H7 (cell line): ENCODE data around the gene SPON2. TPM values are rescaled to one million over a fixed set of nuclear protein-coding genes. Genes with fewer than 3 reads are reported as not detected.
A peak's percentile ranks its signal among the peaks of the same experiment; 100 is the strongest.

Experiments used
- DNase-seq: peaks from one replicate; pipeline ENCODE4 v3.0.0; 2012
- H3K27me3 ChIP-seq: 2 replicates; pipeline ENCODE4 v1.6.0; 2011; ENCODE audit warnings: mild to moderate bottlenecking, low read length; ENCODE audit not compliant: control insufficient read depth, insufficient read depth
- H3K36me3 ChIP-seq: replicated peaks from 2 replicates; pipeline ENCODE4 v1.5.1; 2011; ENCODE audit warnings: low read length; ENCODE audit not compliant: control insufficient read depth, insufficient read depth
- H3K4me3 ChIP-seq: 2 replicates; pipeline ENCODE4 v1.5.1; 2011; ENCODE audit warnings: low read depth, mild to moderate bottlenecking, control low read depth, low read length, moderate library complexity; ENCODE audit not compliant: insufficient read depth
- total RNA-seq: library from RNA; depleted of rRNA; stranded (reverse); fragments of >200 nt; shearing (Covaris generic); gene quantifications from 2 replicates; pipeline ENCODE4 v1.2.3, GENCODE V29; 2014

The SPON2 gene
- total RNA-seq, 1 experiment from 2014 or later = 0.62 TPM

DNA sequence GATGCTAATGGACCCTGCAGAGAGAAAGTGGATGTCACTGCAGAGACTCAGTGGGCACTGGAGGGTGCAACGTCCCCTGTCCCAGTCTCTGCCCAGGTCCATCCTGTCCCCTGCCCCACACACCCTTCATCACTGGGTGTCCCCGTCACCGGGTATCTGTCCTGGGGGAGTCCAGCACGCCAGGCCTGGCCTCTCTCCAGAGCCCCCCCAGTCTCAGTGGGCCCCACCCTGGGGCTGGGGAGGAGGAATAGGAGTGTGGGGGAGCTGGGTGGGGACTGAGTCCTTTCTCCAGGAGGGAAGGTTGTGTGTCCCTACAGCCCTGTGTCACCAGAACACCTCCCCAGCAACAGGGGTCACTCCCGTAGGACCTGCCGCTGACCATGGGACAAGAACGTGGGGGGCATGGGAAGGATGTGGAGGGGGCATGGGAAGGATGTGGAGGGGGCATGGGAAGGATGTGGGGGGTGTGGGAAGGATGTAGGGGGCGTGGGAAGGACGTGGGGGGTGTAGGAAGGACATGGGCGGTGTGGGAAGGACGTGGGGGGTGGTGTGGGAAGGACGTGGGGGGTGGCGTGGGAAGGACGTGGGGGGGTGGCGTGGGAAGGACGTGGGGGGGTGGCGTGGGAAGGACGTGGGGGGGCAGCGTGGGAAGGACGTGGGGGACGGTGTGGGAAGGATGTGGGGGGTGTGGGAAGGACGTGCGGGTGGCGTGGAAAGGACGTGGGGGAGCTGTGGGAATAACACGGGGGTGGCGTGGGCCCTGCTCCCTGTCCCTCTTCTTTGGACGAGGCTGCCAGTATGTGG lies 21.0 kb upstream of the SPON2 start:
- DNase-seq = peak; percentile 68

DNA sequence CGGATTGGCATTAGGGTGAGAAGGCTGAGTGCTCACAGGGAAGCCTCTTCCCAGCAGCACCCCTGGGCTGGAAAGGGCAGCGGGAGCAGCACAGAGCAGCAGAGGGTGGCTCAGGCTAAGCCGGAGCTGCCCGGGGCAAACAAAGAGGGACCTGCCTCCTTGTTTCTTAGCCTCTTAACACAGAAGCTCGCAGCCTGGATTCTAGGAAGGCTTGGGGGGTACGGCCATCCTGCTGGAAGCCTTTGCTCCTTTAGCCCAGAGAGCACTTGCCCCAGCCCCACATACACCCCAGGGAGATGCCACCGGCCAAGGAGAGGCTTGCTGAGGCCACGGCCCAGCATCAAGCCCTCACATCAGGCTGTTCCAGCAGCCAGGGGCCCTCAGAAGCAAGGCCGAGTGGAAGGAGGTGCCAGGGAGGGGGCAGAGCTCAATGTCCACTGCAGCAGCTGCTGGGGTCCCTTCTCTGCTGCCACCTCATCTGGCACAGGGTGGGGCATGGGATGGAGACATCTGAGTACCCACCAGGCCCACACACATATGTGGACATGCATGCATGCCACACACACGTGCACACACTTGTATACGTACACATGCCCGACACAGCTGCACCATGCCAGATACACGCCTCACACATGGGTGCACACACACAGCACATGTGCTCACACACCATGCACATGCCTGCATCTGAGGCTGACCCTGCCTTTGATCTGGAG lies 20.3 kb upstream of the SPON2 start:
- H3K4me3 ChIP-seq = no peak overlapping the region
- H3K27me3 ChIP-seq = no peaks in the 10 kb centered on the region
- DNase-seq = peak; percentile 50
- no peaks in the 10 kb centered on the region for H3K36me3 ChIP-seq

More for the DNA sequence above, 21.0 kb upstream of the SPON2 start:
- Histone ChIP-seq H3K4me3 (no peak overlapping the region), H3K27me3 (no peaks in the 10 kb centered on the region), H3K36me3 (no peaks in the 10 kb centered on the region)

DNA sequence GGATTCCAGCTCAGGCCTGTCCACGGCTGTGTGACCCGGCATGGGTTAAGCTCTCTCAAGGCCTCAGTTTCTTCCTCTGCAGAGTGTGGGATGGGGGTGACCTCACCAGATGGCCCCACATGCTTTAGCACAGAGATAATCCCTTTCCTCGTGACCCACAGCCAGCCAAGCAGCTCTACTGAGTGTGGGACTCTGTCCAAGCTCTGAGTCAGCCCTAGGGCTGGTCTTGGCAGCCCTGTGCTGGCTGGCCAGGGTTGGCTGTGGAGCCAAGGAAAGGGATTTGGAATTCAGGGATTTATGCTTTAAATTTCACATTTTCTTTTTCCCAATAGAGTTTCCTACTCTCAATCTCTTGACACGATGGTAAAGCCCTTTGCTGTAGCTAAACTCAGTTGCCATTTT lies 19.7 kb upstream of the SPON2 start:
- Histone ChIP-seq H3K4me3 (no peak overlapping the region), H3K27me3 (no peaks in the 10 kb centered on the region), H3K36me3 (no peaks in the 10 kb centered on the region)
- no peak for DNase-seq

DNA sequence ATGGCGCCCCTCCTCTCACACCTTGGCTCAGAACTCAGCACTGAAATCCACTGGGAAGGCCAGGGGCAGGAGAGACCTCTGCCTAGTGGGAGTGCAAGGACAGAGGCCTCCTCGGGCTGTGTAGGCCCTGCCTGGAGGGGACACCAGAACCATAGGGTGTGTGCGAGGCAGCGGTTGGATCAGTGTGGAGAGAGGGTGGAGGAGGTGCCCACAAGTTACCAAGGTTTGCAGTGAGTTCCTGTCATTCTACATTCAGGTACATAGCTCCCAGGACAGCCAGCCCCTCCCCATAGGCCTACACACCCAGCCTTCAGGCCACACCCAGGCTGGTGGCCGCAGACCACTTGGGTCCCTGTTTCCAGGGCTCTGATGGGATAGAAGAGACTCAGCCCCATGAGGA lies 19.2 kb upstream of the SPON2 start:
- H3K36me3 ChIP-seq = no peaks in the 10 kb centered on the region
- peak; percentile 25 for DNase-seq
- H3K27me3 ChIP-seq = no peaks in the 10 kb centered on the region
- no peak overlapping the region for H3K4me3 ChIP-seq

DNA sequence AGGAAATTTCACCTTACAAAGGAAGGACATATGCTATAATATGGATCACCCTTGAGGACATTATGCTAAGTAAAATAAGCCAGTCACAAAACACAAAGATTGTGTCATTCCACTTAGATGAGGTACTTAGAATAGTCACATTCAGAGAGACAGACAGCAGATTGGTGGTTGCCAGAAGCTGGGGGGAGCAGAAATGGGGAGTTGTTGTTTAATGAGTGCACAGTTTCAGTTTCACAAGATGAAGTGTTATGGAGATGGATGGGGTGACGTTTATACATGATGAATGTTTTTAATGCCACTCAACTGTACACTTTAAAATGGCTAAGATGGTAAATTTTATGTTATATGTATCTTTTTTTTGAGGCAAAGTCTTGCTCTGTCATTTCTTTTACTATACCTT lies 14.8 kb upstream of the SPON2 start:
- Histone ChIP-seq H3K27me3 (no peaks in the 10 kb centered on the region), H3K36me3 (no peaks in the 10 kb centered on the region), H3K4me3 (no peak overlapping the region)
- no peak for DNase-seq

DNA sequence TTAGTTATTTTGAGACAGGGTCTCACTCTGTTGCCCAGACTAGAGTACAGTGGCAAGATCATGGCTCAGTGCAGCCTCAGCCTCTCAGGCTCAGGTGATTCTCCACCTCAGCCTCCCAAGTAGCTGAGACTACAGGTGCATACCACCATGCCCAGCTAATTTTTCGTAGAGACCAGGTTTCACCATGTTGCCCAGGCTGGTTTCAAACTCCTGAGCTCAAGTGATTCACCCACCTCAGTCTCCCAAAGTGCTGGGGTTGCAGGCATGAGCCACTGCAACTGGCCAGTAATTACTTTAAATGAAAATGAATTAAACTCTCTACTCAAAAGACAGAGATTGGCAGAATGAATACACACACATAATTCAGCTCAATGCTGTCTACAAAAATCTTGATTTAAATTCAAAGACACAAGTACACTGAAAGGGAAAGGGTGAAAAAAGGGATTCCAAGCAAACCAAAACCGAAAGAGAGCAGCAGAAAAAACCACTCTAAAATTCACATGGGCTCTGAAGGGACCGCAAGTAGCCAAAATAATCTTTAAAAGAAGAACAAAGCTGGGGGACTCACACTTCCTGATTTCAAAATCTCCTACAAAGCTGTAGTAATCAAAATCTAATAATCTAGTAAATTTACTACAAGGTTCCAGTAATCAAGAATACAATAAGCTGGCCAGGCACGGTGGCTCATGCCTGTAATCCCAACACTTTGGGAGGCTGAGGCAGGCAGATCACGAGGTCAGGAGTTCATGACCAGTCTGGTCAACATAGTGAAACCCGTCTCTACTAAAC lies 11.8 kb upstream of the SPON2 start:
- Histone ChIP-seq H3K36me3 (no peaks in the 10 kb centered on the region), H3K4me3 (no peak overlapping the region), H3K27me3 (no peaks in the 10 kb centered on the region)
- no peak for DNase-seq

DNA sequence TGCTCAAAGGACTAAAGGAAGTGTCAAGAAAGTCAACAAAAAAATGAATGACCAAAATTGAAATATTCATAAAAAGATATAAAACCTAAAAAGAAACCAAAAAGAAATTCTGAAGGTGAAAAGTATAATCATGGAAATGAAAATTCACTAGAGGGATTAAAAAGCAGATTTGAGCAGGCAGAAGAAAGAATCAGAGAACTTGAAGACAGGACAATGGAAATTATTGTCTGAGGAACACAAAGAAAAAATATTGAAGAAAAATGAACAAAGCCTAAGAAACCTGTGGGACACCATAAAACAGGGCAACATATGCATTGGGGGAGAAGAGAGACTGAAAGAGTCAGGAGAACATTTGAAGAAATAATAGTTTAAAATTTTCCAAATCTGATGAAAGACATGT lies 9.9 kb upstream of the SPON2 start:
- Histone ChIP-seq H3K36me3 (no peaks in the 10 kb centered on the region), H3K27me3 (no peaks in the 10 kb centered on the region), H3K4me3 (no peak overlapping the region)
- no peak for DNase-seq

DNA sequence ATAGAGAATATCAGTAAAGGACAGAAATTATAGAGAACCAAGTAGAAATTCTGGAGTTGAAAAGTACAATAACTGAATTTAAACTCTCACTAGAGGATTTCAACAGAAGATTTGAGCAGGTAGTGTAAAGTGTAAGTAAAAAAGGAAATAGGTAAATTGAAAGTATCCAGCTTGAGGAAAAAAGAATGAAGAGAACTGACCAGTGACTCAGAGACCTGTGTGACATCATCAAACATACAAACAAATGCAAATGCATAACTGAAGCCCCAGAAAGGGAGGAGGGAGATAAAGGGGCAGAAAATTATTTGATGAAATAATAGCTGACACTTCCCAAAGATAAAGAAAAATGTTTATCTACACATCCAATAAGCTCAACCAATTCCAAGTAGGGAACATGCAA lies 8.3 kb upstream of the SPON2 start:
- Histone ChIP-seq H3K27me3 (no peaks in the 10 kb centered on the region), H3K36me3 (no peaks in the 10 kb centered on the region), H3K4me3 (no peak overlapping the region)
- no peak for DNase-seq

DNA sequence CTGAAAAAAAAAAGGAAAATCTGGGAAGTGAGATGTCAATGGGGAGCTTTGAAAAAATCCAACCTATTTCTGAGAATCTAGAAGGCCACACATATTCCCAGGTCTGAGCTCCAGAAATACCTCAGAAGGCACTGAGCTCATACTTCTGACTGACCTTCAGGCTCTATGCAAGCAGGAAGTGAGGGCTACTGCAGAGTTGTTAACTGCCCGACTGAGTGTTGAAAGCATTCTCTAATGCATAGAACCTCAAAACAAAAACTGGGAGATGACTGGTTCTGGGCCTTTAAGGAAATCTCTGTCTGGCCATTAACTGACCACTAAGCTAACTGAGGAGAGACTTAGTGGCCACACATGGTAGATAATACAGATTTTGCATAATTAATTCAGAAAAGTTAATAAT lies 7.6 kb upstream of the SPON2 start:
- DNase-seq = no peak
- no peak overlapping the region for H3K4me3 ChIP-seq
- no peaks in the 10 kb centered on the region; the same call in 1 of the 2 replicates for H3K27me3 ChIP-seq
- H3K36me3 ChIP-seq = no peaks in the 10 kb centered on the region

DNA sequence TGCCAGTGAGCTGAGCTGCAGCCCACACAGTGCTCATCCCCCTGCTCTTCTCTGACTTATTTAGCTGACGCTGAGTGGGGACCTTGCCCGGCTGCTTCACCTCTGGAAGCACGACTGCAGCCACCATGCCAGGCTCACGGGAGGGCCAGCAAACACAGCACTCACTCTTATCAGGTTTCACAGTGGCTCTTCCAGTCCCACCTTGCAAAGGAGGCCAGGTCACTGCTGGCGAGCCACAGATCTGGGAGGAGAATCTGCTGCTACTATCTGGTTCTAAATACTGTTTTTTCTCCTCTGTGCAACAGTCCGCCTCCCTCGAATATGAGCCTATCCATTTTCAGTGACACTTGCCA lies 6.7 kb upstream of the SPON2 start:
- no peaks in the 10 kb centered on the region; the same call in 1 of the 2 replicates for H3K27me3 ChIP-seq
- no peak for DNase-seq
- no peaks in the 10 kb centered on the region for H3K36me3 ChIP-seq
- H3K4me3 ChIP-seq = no peak overlapping the region

DNA sequence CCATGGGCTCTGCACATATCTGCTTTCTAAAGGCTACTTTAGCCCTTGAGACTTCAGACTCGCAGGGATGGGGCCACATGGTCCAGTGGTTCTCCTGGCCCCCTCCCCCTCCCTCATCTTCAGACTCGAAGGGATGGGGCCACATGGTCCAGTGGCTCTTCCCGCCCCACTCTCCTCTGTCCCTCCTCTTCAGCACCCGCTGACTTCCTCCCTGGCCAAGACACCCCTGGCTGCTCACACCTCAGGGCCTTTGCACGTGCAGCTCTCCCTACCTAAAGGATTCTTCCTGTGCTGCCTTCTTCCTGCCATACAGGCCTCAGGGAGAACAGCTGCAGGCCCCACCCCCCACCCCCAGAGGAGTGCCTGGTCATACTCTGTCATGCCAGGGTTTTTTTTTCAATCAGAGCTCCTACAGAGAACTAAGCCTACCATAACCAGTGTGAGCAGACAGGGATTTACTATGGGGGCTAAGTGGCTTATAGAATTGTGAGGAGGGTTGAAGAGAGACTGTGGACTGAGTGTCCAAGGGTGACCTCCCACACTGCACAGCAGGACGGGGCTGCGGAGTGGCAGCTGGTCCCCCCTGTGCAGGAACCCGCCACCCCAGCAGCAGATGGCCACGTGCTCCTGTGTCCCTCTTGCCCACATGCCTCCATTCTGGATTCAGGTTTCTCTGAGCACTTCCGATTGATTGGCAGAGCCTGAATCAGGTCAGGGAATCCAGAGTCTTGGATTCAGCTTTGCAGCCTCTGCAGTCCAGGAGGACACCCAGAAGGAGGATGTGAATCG lies 6.1 kb upstream of the SPON2 start:
- H3K36me3 ChIP-seq = no peaks in the 10 kb centered on the region
- H3K27me3 ChIP-seq = peaks cover 4% of the 10 kb centered on the region
- H3K4me3 ChIP-seq = no peak overlapping the region
- no peak for DNase-seq

DNA sequence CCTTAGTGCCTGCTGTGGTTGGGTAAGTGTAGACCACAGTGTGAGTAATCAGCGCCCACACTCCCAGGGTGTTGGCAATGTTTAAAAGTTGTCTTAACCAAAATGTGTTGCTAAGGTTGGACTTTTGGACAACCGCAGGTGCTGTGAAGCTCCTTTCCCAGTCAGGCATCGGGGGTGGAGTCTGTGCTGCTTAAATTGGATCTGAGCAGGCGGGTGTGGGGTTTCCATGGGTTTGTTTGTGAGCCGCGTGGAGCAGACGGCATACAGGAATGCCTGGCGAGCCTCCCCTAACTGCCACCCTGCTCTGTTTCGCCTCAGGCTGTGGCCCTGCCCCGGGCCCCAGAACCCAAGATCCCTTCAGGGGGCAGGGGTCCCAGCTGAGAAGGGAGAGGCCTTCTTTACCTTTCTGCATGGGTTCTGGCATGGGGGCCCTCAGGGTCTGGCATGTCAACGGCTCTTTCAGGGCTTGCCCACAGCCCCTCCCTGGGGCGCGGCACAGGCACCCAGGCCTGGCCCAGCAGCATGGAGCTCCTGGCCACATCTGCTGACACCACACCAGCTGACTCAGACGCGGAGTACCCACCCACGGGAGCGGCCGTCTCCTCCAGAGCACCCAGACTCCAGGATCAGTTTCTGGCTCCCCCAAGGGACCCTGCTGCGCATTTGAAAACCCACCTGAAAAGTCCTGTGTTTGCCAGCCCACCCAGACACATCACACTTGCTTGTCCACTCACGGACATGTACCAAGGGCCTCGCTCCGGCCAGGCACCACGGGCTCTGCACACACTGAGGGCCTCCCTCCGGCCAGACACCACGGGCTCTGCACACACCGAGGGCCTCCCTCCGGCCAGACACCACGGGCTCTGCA lies 5.1 kb upstream of the SPON2 start:
- Histone ChIP-seq H3K27me3 (peaks cover 12% of the 10 kb centered on the region), H3K4me3 (no peak overlapping the region), H3K36me3 (no peaks in the 10 kb centered on the region)
- peak; percentile 50 for DNase-seq

DNA sequence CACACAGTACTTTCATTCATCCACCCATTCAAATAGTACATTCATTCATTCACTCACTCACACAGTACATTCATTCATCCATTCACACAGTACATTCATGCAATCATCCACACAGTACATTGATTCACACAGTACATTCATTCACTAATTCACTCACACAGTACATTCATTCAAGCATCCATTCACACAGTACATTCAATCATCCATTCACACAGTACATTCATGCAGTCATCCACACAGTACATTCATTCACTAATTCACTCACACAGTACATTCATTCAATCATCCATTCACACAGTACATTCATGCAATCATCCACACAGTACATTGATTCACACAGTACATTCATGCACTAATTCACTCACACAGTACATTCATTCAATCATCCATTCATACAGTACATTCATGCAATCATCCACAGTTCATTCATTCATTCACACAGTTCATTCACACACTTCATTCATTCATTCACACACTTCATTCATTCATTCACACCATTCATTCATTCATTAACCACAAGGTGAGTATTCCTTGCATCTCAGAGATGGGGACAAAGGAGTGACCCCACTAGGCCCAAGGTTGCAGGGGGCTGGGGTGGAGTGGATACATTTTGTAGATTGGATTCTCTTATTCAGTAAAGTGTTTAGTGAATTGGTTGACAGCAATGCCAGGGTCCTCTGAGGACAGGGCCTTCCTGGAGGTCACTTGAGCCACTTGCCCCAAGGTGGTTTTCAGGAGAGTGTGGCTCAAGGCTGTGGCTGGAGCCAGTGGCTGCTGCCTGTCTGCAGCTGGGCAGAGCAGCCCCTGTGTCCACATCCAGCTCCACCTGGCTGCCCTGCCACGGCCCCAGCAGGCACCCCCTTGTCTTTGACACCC lies 4.3 kb upstream of the SPON2 start:
- DNase-seq = no peak
- Histone ChIP-seq H3K4me3 (no peak overlapping the region), H3K36me3 (no peaks in the 10 kb centered on the region), H3K27me3 (peaks cover 21% of the 10 kb centered on the region)
